ENCODE measurements around the gene KCNK4. TPM values are rescaled to one million over a fixed set of nuclear protein-coding genes. Genes with fewer than 3 reads are reported as not detected.

Gene KCNK4
- total RNA-seq, 1 donor from 2014 or later: not detected

- Mint-ChIP-seq H3K4me3 (peak overlapping the region; percentile 95), H3K27me3 (ENCODE audit: insufficient read depth, low read depth) (peaks cover 16% of the 10 kb centered on the region), H3K27ac (peak overlapping the region; percentile 84), H3K9me3 (no peaks in the 10 kb centered on the region), H3K36me3 (peaks cover 2% of the 10 kb centered on the region), H3K4me1 (peaks cover 30% of the 10 kb centered on the region)
- Histone ChIP-seq H3K27me3 (no peaks in the 10 kb centered on the region), H3K4me3 (peak overlapping the region; percentile 68), H3K36me3 (no peaks in the 10 kb centered on the region), H3F3A (ENCODE audit: low read depth) (peaks cover 35% of the 10 kb centered on the region), H3K9me3 (ENCODE audit: low read depth) (no peaks in the 10 kb centered on the region), H3K27ac (peak overlapping the region; percentile 83), H3K9ac (peak overlapping the region; percentile 57), H3K79me2 (ENCODE audit: low read depth) (no peaks in the 10 kb centered on the region), H3K4me1 (peaks cover 12% of the 10 kb centered on the region), H4K20me1 (ENCODE audit: low read depth) (peaks cover 4% of the 10 kb centered on the region), H2AFZ (replicated peaks) (peak overlapping the region; percentile 22), H3K4me2 (peak overlapping the region; percentile 93)
- peak; percentile 99 for DNase-seq (ENCODE audit: low spot score)
- TF ChIP-seq CTCF (IDR thresholded peaks at IDR 0.05): peak; percentile 31
- TF ChIP-seq EZH2phosphoT487 (IDR thresholded peaks at IDR 0.05): no peak
- TF ChIP-seq EZH2 (IDR thresholded peaks at IDR 0.05): no peak
Measured at GRCh38 chr11:64269540-64270220, 21.4 kb upstream of the KCNK4 start.

DNA sequence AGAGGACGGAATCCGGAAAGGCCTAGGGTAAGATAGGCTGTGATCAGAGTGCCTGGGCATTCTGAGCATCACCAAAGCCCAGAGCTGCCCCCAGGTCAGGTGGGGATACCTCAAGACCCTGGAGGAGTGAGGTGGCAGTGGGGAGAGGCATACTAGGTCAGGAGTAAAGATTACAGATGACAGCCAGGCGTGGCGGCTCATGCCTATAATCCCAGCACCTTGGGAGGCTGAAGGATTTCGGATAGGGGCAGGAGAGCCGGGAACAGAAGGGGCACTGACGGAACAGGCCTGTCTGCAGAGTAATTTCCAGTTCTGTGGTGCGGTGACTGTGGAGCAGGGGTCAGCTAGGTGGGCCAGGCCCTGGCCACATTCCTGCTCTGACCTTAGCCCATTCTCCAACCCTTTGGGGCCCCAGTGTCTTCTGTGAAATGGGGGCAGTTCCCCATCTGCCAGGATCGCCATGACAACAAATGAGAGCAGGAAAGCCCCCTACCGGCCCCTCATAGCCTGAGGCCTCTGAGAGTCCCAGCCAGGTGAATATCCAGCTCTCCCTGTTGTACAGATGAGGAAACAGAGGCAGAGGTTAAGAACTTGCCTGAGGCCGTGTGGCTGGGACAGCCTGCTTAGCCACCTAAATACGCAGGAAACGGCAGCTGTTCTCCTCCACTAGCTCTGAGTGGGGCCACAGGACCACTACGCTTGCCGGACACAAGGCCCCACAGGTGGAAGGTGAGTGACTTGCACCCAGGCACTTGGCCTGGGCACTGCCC lies 15.9 kb upstream of the KCNK4 start:
- H3K27me3 Mint-ChIP-seq (ENCODE audit: insufficient read depth, low read depth): peaks cover 6% of the 10 kb centered on the region
- Histone ChIP-seq H3K79me2 (ENCODE audit: low read depth) (no peaks in the 10 kb centered on the region), H3K36me3 (no peaks in the 10 kb centered on the region), H3K9ac (no peak overlapping the region), H2AFZ (replicated peaks) (no peak overlapping the region), H4K20me1 (ENCODE audit: low read depth) (no peaks in the 10 kb centered on the region), H3K27me3 (no peaks in the 10 kb centered on the region), H3F3A (ENCODE audit: low read depth) (peaks cover 13% of the 10 kb centered on the region), H3K4me2 (no peak overlapping the region), H3K4me3 (no peak overlapping the region), H3K9me3 (ENCODE audit: low read depth) (no peaks in the 10 kb centered on the region), H3K27ac (no peak overlapping the region), H3K4me1 (peaks cover 5% of the 10 kb centered on the region)
- no peak for TF ChIP-seq EZH2phosphoT487 (IDR thresholded peaks at IDR 0.05)
- no peak for TF ChIP-seq EZH2 (IDR thresholded peaks at IDR 0.05)
- no peak for TF ChIP-seq CTCF (IDR thresholded peaks at IDR 0.05)
- no peak overlapping the region for H3K4me3 Mint-ChIP-seq
- no peak overlapping the region for H3K27ac Mint-ChIP-seq
- H3K4me1 Mint-ChIP-seq: peaks cover 22% of the 10 kb centered on the region
- peaks cover 5% of the 10 kb centered on the region for H3K36me3 Mint-ChIP-seq
- no peak for DNase-seq (ENCODE audit: low spot score)
- no peaks in the 10 kb centered on the region for H3K9me3 Mint-ChIP-seq

DNA sequence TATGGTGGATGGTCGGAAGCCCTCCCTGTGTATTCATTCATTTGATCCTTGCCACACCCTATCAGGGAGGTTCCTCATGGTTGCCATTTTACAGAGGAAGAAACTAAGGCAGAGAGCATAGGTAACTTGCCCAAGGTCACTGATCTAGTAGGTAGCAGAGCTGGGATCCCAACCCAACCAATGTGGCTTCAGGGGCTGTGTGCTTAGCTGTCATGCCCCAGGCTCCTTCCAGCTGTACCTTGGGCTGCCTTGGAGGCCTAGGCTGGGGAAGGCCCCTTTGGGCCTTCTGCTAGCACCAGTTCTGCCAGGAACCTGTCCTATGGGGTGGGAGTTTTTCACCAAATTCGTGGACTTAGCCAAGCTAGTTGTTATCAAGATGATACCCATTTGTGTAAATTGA lies 15.3 kb upstream of the KCNK4 start:
- Mint-ChIP-seq H3K27ac (no peak overlapping the region), H3K27me3 (ENCODE audit: insufficient read depth, low read depth) (peaks cover 1% of the 10 kb centered on the region), H3K4me3 (no peak overlapping the region), H3K4me1 (peaks cover 20% of the 10 kb centered on the region), H3K36me3 (peaks cover 5% of the 10 kb centered on the region), H3K9me3 (no peaks in the 10 kb centered on the region)
- no peak overlapping the region for H3K4me2 ChIP-seq
- H4K20me1 ChIP-seq (ENCODE audit: low read depth): no peaks in the 10 kb centered on the region
- no peak for DNase-seq (ENCODE audit: low spot score)
- H3K27me3 ChIP-seq: no peaks in the 10 kb centered on the region
- no peak overlapping the region for H3K9ac ChIP-seq
- peaks cover 7% of the 10 kb centered on the region for H3F3A ChIP-seq (ENCODE audit: low read depth)
- no peak overlapping the region for H2AFZ ChIP-seq (replicated peaks)
- H3K36me3 ChIP-seq: no peaks in the 10 kb centered on the region
- no peaks in the 10 kb centered on the region for H3K79me2 ChIP-seq (ENCODE audit: low read depth)
- no peak for TF ChIP-seq EZH2 (IDR thresholded peaks at IDR 0.05)
- TF ChIP-seq EZH2phosphoT487 (IDR thresholded peaks at IDR 0.05): no peak
- no peak overlapping the region for H3K27ac ChIP-seq
- no peak overlapping the region for H3K4me3 ChIP-seq
- peaks cover 5% of the 10 kb centered on the region for H3K4me1 ChIP-seq
- H3K9me3 ChIP-seq (ENCODE audit: low read depth): no peaks in the 10 kb centered on the region

All from neural progenitor cell (in vitro differentiated cells).